ENCODE results near the gene KLHL26.
"Not testable (repeated sequence)": the region's sequence is repeated elsewhere in the genome, so short reads cannot be mapped to it uniquely, and the experiment has no call there.

Gene KLHL26

DNA sequence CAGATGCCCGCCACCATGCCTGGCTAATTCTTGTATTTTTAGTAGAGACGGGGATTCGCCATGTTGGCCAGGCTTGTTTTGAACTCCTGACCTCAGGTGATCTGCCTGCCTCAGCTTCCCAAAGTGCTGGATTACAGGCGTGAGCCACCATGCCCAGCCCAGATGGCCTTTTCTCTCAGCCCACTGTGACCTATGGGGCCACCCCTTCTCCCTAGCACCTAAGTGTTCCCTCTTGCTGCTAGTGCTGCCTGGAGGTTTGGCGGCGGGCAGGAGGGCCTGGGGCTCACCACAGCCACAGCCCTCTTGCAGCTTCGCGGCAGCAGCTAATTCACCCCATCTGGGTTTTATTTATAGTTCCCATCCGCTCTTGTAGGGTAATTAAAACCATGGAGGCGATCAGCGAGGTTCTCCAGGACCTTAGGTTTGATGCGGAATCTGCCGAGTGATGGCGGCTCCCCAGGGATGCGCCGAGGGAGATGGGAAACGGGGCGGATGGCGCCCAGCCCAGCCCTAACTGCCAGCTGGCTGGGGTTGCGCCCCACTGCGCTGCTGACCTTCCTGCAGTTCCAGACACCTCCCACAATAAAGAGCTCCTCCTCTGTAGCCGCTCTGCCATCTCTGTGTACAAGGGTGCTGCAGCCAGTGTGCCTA is 45.0 kb upstream of the KLHL26 start:
- Histone ChIP-seq H3K79me2 (ENCODE audit: low read length) (peaks cover 16% of the 10 kb centered on the region), H4K20me1 (ENCODE audit: insufficient read depth, low read length) (no peaks in the 10 kb centered on the region), H3K9me2 (replicated peaks; ENCODE audit: insufficient read depth, low read length) (no peaks in the 10 kb centered on the region), H3K4me2 (ENCODE audit: low read depth, low read length) (no peak overlapping the region), H3K4me3 (ENCODE audit: low read length) (no peak overlapping the region), H2AFZ (ENCODE audit: low read length) (no peak overlapping the region), H3K36me3 (replicated peaks; ENCODE audit: insufficient read depth, low read length) (0 out of 2 replicates have a peak, but pooled peaks cover 7% of the 10 kb centered on the region), H3K27ac (ENCODE audit: low read length) (no peak overlapping the region), H3K9ac (ENCODE audit: low read length) (no peak overlapping the region), H3K27me3 (replicated peaks; ENCODE audit: insufficient read depth, low read length) (peaks cover 6% of the 10 kb centered on the region; the same call in 1 of the 2 replicates), H3F3A (ENCODE audit: insufficient read depth, low read length) (peaks cover 20% of the 10 kb centered on the region), H3K4me1 (ENCODE audit: low read length) (peaks cover 10% of the 10 kb centered on the region), H3K9me3 (replicated peaks; ENCODE audit: insufficient read depth, low read length) (no peaks in the 10 kb centered on the region)
- DNase-seq: no peak
- TF ChIP-seq, protein P1, sequence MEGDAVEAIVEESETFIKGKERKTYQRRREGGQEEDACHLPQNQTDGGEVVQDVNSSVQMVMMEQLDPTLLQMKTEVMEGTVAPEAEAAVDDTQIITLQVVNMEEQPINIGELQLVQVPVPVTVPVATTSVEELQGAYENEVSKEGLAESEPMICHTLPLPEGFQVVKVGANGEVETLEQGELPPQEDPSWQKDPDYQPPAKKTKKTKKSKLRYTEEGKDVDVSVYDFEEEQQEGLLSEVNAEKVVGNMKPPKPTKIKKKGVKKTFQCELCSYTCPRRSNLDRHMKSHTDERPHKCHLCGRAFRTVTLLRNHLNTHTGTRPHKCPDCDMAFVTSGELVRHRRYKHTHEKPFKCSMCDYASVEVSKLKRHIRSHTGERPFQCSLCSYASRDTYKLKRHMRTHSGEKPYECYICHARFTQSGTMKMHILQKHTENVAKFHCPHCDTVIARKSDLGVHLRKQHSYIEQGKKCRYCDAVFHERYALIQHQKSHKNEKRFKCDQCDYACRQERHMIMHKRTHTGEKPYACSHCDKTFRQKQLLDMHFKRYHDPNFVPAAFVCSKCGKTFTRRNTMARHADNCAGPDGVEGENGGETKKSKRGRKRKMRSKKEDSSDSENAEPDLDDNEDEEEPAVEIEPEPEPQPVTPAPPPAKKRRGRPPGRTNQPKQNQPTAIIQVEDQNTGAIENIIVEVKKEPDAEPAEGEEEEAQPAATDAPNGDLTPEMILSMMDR (IDR thresholded peaks at IDR 0.05; ENCODE audit: low read length): no peak
- TF ChIP-seq EZH2phosphoT487 (IDR thresholded peaks at IDR 0.05; ENCODE audit: low read length) (no peak), EZH2 (optimal IDR thresholded peaks at IDR 0.05; ENCODE audit: low read depth, low read length) (no peak)

DNA sequence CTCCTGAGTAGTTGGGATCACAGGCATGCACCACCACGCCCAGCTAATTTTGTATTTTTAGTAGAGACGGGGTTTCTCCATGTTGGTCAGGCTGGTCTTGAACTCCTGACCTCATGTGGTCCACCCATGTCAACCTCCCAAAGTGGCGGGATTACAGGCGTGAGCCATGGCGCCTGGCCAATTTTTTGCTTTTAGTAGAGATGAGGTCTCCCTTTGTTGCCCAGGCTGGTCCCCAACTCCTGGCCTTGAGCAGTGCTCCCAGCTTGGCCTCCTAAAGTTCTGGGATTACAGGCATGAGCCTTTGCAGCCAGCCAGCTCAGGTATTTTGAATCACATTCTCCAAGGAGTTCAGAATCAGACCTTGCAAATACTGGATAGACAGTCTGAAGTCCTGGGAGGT is 44.1 kb upstream of the KLHL26 start:
- H3K27ac ChIP-seq (ENCODE audit: low read length); H3K4me2 ChIP-seq (ENCODE audit: low read depth, low read length); H3K9ac ChIP-seq (ENCODE audit: low read length); DNase-seq; H2AFZ ChIP-seq (ENCODE audit: low read length); H3K36me3 ChIP-seq (replicated peaks; ENCODE audit: insufficient read depth, low read length); H3K9me3 ChIP-seq (replicated peaks; ENCODE audit: insufficient read depth, low read length); H3K4me3 ChIP-seq (ENCODE audit: low read length); H4K20me1 ChIP-seq (ENCODE audit: insufficient read depth, low read length); H3K27me3 ChIP-seq (replicated peaks; ENCODE audit: insufficient read depth, low read length); H3K9me2 ChIP-seq (replicated peaks; ENCODE audit: insufficient read depth, low read length): not testable (repeated sequence)
- peaks cover 20% of the 10 kb centered on the region for H3F3A ChIP-seq (ENCODE audit: insufficient read depth, low read length)
- peaks cover 10% of the 10 kb centered on the region for H3K4me1 ChIP-seq (ENCODE audit: low read length)
- H3K79me2 ChIP-seq (ENCODE audit: low read length): peaks cover 16% of the 10 kb centered on the region

DNA sequence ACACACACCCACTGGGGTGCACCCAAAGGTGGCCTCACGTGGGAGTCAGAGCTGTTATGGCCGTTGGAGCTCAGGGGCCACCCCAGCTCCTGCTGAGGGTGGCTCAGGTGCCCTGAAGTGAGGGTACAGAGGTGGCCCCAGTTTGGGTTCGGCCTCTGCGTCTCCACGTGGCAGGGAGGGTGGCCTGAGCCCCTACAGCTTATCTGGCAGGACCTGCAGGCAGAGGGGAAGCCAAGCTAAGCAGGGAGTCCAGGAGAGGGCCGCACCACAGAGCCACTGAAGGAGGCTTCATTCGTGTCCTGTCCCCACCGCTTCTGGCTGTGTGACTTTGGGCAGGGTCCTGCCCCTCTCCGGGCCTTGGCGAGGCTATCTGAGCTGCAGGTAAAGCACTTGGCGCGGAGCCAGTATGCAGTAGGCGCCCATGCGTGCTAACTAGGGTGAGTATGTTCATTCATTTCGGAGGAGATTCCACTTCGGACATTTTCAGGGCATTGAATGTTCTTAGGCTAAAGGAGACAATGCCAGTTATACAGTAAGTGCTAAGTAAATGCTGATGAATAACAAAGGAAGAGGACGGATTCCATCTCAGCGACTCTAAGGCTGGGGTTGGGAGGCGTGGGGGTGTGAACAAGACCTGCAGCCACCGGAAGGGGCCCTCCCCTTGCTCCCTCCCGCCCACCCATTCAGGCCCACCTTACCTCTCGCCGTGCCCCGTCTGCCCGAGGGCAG is 43.3 kb upstream of the KLHL26 start:
- TF ChIP-seq, protein P1 (IDR thresholded peaks at IDR 0.05; ENCODE audit: low read length): no peak
- TF ChIP-seq EZH2phosphoT487 (IDR thresholded peaks at IDR 0.05; ENCODE audit: low read length) (no peak), EZH2 (optimal IDR thresholded peaks at IDR 0.05; ENCODE audit: low read depth, low read length) (no peak)
- Histone ChIP-seq H3K4me3 (ENCODE audit: low read length) (no peak overlapping the region; the same call in 1 of the 2 replicates), H3K27ac (ENCODE audit: low read length) (no peak overlapping the region)

More for the DNA sequence above, 43.3 kb upstream of the KLHL26 start:
- Histone ChIP-seq H4K20me1 (ENCODE audit: insufficient read depth, low read length) (no peaks in the 10 kb centered on the region), H3K9ac (ENCODE audit: low read length) (no peak overlapping the region), H3K9me3 (replicated peaks; ENCODE audit: insufficient read depth, low read length) (no peaks in the 10 kb centered on the region), H3F3A (ENCODE audit: insufficient read depth, low read length) (peaks cover 17% of the 10 kb centered on the region), H2AFZ (ENCODE audit: low read length) (no peak overlapping the region), H3K4me2 (ENCODE audit: low read depth, low read length) (peak overlapping the region; percentile 99; the same call in 1 of the 2 replicates), H3K9me2 (replicated peaks; ENCODE audit: insufficient read depth, low read length) (no peaks in the 10 kb centered on the region), H3K36me3 (replicated peaks; ENCODE audit: insufficient read depth, low read length) (0 out of 2 replicates have a peak, but pooled peaks cover 7% of the 10 kb centered on the region), H3K27me3 (replicated peaks; ENCODE audit: insufficient read depth, low read length) (peaks cover 16% of the 10 kb centered on the region), H3K79me2 (ENCODE audit: low read length) (peaks cover 16% of the 10 kb centered on the region), H3K4me1 (ENCODE audit: low read length) (peaks cover 5% of the 10 kb centered on the region)
- no peak for DNase-seq

Data from MM.1S (cell line).